K562 (cell line): ENCODE data around the gene UBE2QL1. TPM values are rescaled to one million over a fixed set of nuclear protein-coding genes. Genes with fewer than 3 reads are reported as not detected.

Source experiments
- ATAC-seq: fragments of 200-7000 bp; cut with Tn5 transposase; 3 replicates; pipeline ENCODE4 v1.9.1; 2020; ENCODE audit warnings: moderate library complexity
- BruUV-seq: library from RNA; stranded (reverse); fragments of 400-500 nt; replicated peaks from 2 replicates; lab custom pipeline; 2021; lab: Mats Ljungman, UMichigan
- CTCF ChIA-PET: fragments of 300-600 bp; formaldehyde crosslinking; extraction: SDS; loops from one replicate; lab custom pipeline; 2021; ENCODE audit warnings: low intra/inter-chr PET ratio; lab: Yijun Ruan, JAX
- POLR2A ChIA-PET: fragments of 300-600, 350-650 bp; sonication (Branson Sonifier 250); formaldehyde crosslinking; extraction: SDS; loops from one replicate; lab custom pipeline; 2021; ENCODE audit warnings: antibody characterized with exemption, inconsistent platforms; lab: Yijun Ruan, JAX
- DNase-seq, 4 experiments: peaks; one replicate each; pipeline versions ENCODE4 v3.0.0 to v3.0.0-alpha.2; 2011 to 2018; ENCODE audit warnings: low spot score in 3 of 4, mixed read lengths in 3 of 4; ENCODE audit errors: extremely low read depth in 1 of 4
- FAIRE-seq: peaks from 2 replicates; lab custom pipeline; 2011; peaks lifted over from hg19 to GRCh38; lab: Jason Lieb, UNC
- H2AFZ ChIP-seq: 2 replicates; pipeline ENCODE4 v1.6.0; 2011; ENCODE audit warnings: low read depth, low read length, control low read depth, inconsistent platforms
- H3K27ac ChIP-seq: fragments of 200-600 bp; 3 replicates; pipeline ENCODE4 v1.8.0; 2011; ENCODE audit warnings: low read depth, mild to moderate bottlenecking, control low read depth, inconsistent platforms, low read length, moderate library complexity, mixed read lengths; ENCODE audit errors: extremely low read depth
- H3K27me3 ChIP-seq, 2 experiments: fragments of 300-600 bp in 1 of 2; 2 replicates in 1 of 2; 3 replicates in 1 of 2; pipeline versions ENCODE4 v1.6.0 to v1.8.0; 2011; ENCODE audit warnings: inconsistent platforms in 2 of 2, low read length in 2 of 2, mild to moderate bottlenecking in 1 of 2, mixed read lengths in 1 of 2, moderate library complexity in 1 of 2; ENCODE audit not compliant: control insufficient read depth in 2 of 2, insufficient read depth in 2 of 2
- H3K36me3 ChIP-seq: fragments of 300-600 bp; 3 replicates; pipeline ENCODE4 v1.8.0; 2011; ENCODE audit warnings: mild to moderate bottlenecking, low read length, inconsistent platforms; ENCODE audit not compliant: control insufficient read depth, insufficient read depth
- H3K4me1 ChIP-seq, 2 experiments: fragments of 200-600 bp in 1 of 2; replicated peaks in 1 of 2; 2 replicates in 1 of 2; 3 replicates in 1 of 2; pipeline versions ENCODE4 v1.5.1 to v1.8.0; 2011; ENCODE audit warnings: inconsistent platforms in 2 of 2, low read length in 2 of 2, mild to moderate bottlenecking in 1 of 2, mixed read lengths in 1 of 2, moderate library complexity in 1 of 2; ENCODE audit not compliant: control insufficient read depth in 2 of 2, insufficient read depth in 2 of 2
- H3K4me2 ChIP-seq: 2 replicates; pipeline ENCODE4 v1.6.1; 2011; ENCODE audit warnings: low read length, control low read depth, inconsistent platforms, mixed read lengths; ENCODE audit not compliant: insufficient read depth
- H3K4me3 ChIP-seq: fragments of 200-600 bp; sonication (generic), shearing (Covaris generic); 2 replicates; pipeline ENCODE4 v1.5.1; 2016; ENCODE audit warnings: control low read depth, inconsistent platforms
- H3K79me2 ChIP-seq: fragments of 200-600 bp; 3 replicates; pipeline ENCODE4 v1.8.0; 2011; ENCODE audit warnings: low read length, inconsistent platforms; ENCODE audit not compliant: control insufficient read depth, insufficient read depth
- H3K9ac ChIP-seq, 2 experiments: 2 replicates each; pipeline versions ENCODE4 v1.6.0 to v1.6.1; 2011; ENCODE audit warnings: low read depth in 2 of 2, low read length in 2 of 2, control low read depth in 1 of 2, inconsistent platforms in 1 of 2, mild to moderate bottlenecking in 1 of 2, mixed read lengths in 1 of 2; ENCODE audit not compliant: insufficient read depth in 1 of 2
- H3K9me1 ChIP-seq: one replicate; pipeline ENCODE4 v1.6.0; 2011; ENCODE audit warnings: inconsistent platforms, mild to moderate bottlenecking, low read length, moderate library complexity; ENCODE audit not compliant: control insufficient read depth, insufficient read depth
- H3K9me3 ChIP-seq: replicated peaks from 2 replicates; pipeline ENCODE4 v1.5.1; 2011; ENCODE audit warnings: low read depth, low read length, inconsistent platforms; ENCODE audit not compliant: control insufficient read depth, insufficient read depth
- H4K20me1 ChIP-seq: replicated peaks from 2 replicates; pipeline ENCODE4 v1.6.1; 2011; ENCODE audit warnings: low read length, inconsistent platforms, mixed read lengths; ENCODE audit not compliant: control insufficient read depth, insufficient read depth
- CLOCK ChIP-seq: fragments of 250-450 bp; sonication (Bioruptor Pico); IDR thresholded peaks from 2 replicates; pipeline ENCODE4 v1.4.0; 2020; ENCODE audit warnings: mild to moderate bottlenecking, moderate library complexity, borderline replicate concordance
- KDM2B ChIP-seq: fragments of 250-450 bp; sonication (Bioruptor Pico); IDR thresholded peaks from 2 replicates; pipeline ENCODE4 v1.8.0; 2021; ENCODE audit warnings: mild to moderate bottlenecking, moderate library complexity
- L3MBTL2 ChIP-seq: fragments of 450-650 bp; IDR thresholded peaks from 2 replicates; pipeline ENCODE4 v1.6.1; 2016; ENCODE audit warnings: mild to moderate bottlenecking, moderate library complexity
- NCOA4 ChIP-seq: fragments of 450-650 bp; IDR thresholded peaks from 2 replicates; pipeline ENCODE4 v1.6.1; 2018; ENCODE audit warnings: mild to moderate bottlenecking; ENCODE audit not compliant: partially characterized antibody
- RBM25 ChIP-seq: fragments of 200-400 bp; formaldehyde crosslinking; IDR thresholded peaks from 2 replicates; pipeline ENCODE4 v1.6.1; 2018; ENCODE audit warnings: low read length, low read depth, moderate library complexity; ENCODE audit not compliant: severe bottlenecking
- SIN3B ChIP-seq: fragments of 450-650 bp; IDR thresholded peaks from 2 replicates; pipeline ENCODE4 v1.6.1; 2017; ENCODE audit warnings: low read depth, mild to moderate bottlenecking, moderate library complexity
- ZNF740 ChIP-seq, 3 experiments: fragments of 200-800 bp in 1 of 3; sonication (Bioruptor generic) in 1 of 3; sonication (generic) in 1 of 3; formaldehyde crosslinking in 1 of 3; IDR thresholded peaks; 2 replicates each; pipeline versions ENCODE4 v1.6.1 to v1.8.0; 2016 to 2022; ENCODE audit warnings: mild to moderate bottlenecking in 2 of 3, missing compliant biosample characterization in 2 of 3, missing genetic modification characterization in 2 of 3, missing genetic modification reagents in 1 of 3
- WGBS: fragments of 100-300 bp; shearing (Covaris generic); methylation state at CpG from one replicate; pipeline ENCODE4 v1.1.6; 2016; ENCODE audit warnings: low coverage, mixed read lengths; ENCODE audit not compliant: insufficient coverage; ENCODE audit errors: missing lambda C conversion rate; 5-methylcytosine and 5-hydroxymethylcytosine counted together
- in situ Hi-C: fragments of 300-500 bp; cut with MboI; formaldehyde crosslinking; loops from 4 replicates; pipeline ENCODE4 v1.15.0; 2018; ENCODE audit warnings: inconsistent platforms, mixed read lengths
- intact Hi-C: fragments of 100-400 bp; cut with micrococcal nuclease; formaldehyde crosslinking; loops from 2 replicates; pipeline ENCODE4 v1.14.2; 2022
- polyA plus RNA-seq, 8 experiments: library from polyadenylated mRNA; depleted of rRNA in 4 of 8; stranded (reverse) in 5 of 8; unstranded in 3 of 8; fragments of >200 nt; fragmentation: Nextera tagmentation in 2 of 8; fragmentation: Illumina TruSeq in 1 of 8; extraction: Ambion mirVana in 2 of 8; extraction: Trizol in 1 of 8; gene quantifications; 2 replicates each; pipeline versions ENCODE4 v1.2.1 to v1.2.3, GENCODE V29; 2011 to 2014; ENCODE audit warnings: inconsistent platforms in 1 of 8, missing spikeins in 1 of 8
- total RNA-seq, 7 experiments: library from RNA; depleted of rRNA in 6 of 7; stranded (reverse); fragments of >200 nt in 6 of 7; fragmentation: Illumina TruSeq in 2 of 7; extraction: Trizol in 2 of 7; gene quantifications; 2 replicates each; pipeline versions ENCODE4 v1.2.1 to v1.2.3, GENCODE V29; 2011 to 2021; ENCODE audit warnings: low replicate concordance in 1 of 7

Gene UBE2QL1
- total and polyA plus RNA-seq, 9 of the 15 experiments (the other 6 are each of a cell fraction or from before 2014, with no cell fraction given): not detected

GRCh38 chr5:6457592-6457991, 8.9 kb downstream of the UBE2QL1 start:
- H3K9me1 ChIP-seq: no peaks in the 10 kb centered on the region
- FAIRE-seq: no peak
- in situ Hi-C loops (no loop called here), intact Hi-C loops (no loop called here)
- H3K9me3 ChIP-seq: no peaks in the 10 kb centered on the region
- H4K20me1 ChIP-seq: no peaks in the 10 kb centered on the region; the same call in none of the 2 replicates
- no peak for TF ChIP-seq L3MBTL2
- TF ChIP-seq RBM25: peak; percentile 53
- no peak for TF ChIP-seq SIN3B
- TF ChIP-seq ZNF740 (CRISPR knock-in tag; IDR thresholded peaks at IDR 0.05): no peak
- no peak for TF ChIP-seq ZNF740 (tag; IDR thresholded peaks at IDR 0.05)
- no peak for TF ChIP-seq CLOCK (CRISPR knock-in tag)
- TF ChIP-seq NCOA4: no peak
- TF ChIP-seq KDM2B (CRISPR knock-in tag): no peak
- BruUV-seq: no TSS peak
- ChIA-PET CTCF (no interaction called here), POLR2A (no interaction called here)
- H3K27me3 ChIP-seq: peaks cover 16 to 61% of the 10 kb centered on the region in 2 experiments; a peak in 4 of 5 replicates
- H3K9ac ChIP-seq: no peak overlapping the region
- H2AFZ ChIP-seq: no peak overlapping the region
- WGBS: 0% methylated on average over 5 of the region's 5 CpGs
- no peak overlapping the region for H3K27ac ChIP-seq
- H3K36me3 ChIP-seq: no peaks in the 10 kb centered on the region
- H3K4me1 ChIP-seq: no peaks in the 10 kb centered on the region
- H3K4me2 ChIP-seq: no peak overlapping the region
- DNase-seq: no peak
- H3K4me3 ChIP-seq: no peak overlapping the region
- ATAC-seq: no peak
- H3K79me2 ChIP-seq: no peaks in the 10 kb centered on the region
